HG02885 (cell line): Measurements from ENCODE around the gene PTPRM.

Source experiments
- ATAC-seq: cut with Tn5 transposase; IDR thresholded peaks from one replicate; pipeline ENCODE4 v1.9.1; 2021; ENCODE audit warnings: mild to moderate bottlenecking; ENCODE audit not compliant: unreplicated experiment, poor library complexity

The PTPRM gene

GRCh38 chr18:7840411-7840810 is 273.3 kb downstream of the PTPRM start:
- no peak for ATAC-seq

DNA sequence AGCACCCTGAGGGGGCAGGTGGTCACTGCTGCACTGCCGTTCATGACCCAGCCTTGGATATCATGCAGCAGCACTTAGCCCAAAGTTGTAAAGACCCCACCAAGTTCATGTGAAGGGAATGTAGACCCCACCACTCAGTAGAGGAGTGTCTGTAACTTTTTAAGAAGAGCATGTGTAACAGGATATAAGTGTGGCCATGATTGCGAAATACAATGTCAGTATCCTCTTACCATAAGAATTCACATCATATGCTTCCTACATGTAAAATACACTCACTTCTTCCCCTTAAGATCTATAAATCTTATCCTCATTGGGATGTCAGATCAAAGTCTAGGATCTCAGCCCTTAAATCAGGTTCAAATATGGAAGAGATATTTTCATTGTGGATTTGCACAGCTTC is 276.9 kb downstream of the PTPRM start:
- ATAC-seq = no peak

DNA sequence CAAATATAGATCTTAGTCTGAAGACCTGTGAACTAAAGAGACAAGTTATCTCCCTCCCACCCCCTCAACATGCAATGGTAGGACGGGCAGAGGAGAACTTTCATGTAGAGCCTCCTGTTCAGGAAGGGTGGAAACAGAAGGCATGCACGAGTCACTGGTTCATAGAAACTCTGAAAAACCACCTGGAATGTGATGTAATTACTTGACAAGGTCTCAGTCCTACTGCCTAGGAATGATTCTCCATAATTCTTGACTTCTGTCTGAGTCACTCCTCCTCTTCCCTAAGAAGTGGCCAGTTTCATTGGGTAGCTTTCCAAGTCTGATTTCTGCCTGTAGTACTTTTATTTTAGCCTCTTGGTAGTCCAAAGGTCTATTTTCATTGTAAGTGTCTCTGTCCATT is 277.3 kb downstream of the PTPRM start:
- no peak for ATAC-seq

DNA sequence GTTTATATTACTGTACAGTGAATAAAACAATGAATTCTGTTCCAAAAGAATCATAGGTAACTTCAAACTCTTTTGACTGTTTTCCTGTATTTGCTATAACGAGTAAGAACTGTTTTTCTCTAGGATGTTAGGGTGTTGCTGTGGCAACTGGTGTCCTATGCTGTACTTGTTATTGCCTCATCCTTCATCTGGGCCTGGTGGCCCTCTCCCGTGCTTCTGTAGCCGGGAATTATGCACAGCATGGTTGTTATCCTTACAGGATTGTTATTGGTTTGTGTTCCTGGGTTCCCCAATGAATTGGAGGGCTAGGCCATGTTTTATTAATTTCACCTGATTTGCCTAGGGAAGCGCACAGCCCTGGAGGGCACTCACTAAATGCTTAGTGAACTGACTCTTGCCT is 279.2 kb downstream of the PTPRM start:
- ATAC-seq = no peak

GRCh38 chr18:7847357-7848053 is 280.4 kb downstream of the PTPRM start:
- ATAC-seq = no peak

GRCh38 chr18:7848054-7848412 is 280.9 kb downstream of the PTPRM start:
- ATAC-seq = no peak

- no peak for ATAC-seq
These were observed 283.3 kb downstream of the PTPRM start for GRCh38 chr18:7850446-7850845.

GRCh38 chr18:7855028-7855427 is 287.9 kb downstream of the PTPRM start:
- ATAC-seq = no peak

DNA sequence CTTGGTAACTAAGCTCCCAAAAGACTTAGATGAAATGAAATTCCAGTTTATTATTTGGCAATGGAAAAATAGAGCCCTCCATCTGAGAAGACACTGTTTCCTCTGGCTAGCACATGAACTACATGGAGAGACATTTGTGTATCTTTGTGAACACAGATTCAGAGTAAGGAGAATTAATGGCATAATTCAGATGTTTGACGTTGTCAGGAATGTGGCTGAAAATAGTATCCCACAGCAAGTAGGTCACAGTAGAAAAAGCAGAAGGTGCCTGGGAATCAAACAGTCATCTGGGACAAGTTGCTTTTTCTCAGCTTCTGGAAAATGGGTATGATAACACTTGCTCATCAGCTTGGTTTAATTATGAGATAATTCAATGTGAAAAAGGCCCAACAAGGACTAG is 288.6 kb downstream of the PTPRM start:
- ATAC-seq = no peak

DNA sequence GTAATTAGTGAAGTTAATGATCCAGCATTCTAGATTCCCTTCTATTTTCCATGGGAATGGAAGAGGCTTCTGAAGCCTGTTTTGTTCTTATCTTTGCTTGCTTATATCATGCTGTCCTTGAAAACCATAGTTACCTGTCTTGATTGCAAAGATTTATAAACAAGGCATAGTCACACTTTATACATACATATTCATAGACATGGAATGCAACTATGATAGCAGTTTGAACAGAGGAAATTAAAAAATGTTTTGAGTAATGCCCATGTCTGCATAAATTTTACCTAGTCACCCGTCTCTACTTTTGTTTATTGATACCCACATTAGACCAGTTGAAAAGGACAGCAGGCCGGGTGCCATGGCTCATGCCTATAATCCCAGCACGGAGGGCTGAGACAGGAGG is 289.0 kb downstream of the PTPRM start:
- no peak for ATAC-seq

DNA sequence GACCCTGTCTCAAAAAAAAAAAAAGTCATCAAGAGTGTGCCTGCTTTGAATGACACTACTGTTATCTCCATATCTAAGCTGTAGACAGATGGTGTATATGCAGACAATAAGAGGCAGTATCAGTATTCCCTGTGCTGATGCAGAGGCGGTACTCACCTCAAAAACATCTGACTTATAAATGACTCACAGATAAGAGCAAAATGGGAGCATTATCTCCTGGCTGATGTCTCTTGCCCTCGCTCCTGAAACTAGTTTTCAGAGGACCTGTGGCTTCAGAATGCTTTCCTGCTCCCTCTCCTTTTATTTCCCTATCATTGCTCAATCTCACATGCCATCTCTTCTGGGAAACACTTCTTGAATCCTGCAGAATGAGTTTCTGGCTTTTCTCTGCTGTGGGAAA is 289.6 kb downstream of the PTPRM start:
- ATAC-seq = no peak

DNA sequence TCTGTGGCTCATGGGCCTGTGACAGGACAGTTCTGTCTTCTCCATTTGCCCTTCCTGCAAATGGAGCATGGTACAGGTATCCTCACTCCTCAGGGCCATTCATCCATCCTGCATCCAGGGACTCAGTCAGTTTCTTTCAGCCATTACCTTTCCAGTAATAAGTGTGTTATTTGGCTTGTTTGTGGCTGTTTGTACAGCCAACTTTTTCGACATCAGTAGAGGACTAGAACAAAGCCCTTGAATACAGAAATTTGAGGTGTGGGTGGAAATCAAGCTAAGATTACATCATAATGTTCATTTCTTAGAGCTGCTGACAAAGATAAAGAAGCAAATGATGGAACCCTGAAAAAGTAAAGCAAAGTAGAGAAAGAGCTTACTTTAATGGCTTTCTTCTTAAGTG is 290.4 kb downstream of the PTPRM start:
- no peak for ATAC-seq

- ATAC-seq = no peak
These were observed 292.0 kb downstream of the PTPRM start for GRCh38 chr18:7859122-7859521.

DNA sequence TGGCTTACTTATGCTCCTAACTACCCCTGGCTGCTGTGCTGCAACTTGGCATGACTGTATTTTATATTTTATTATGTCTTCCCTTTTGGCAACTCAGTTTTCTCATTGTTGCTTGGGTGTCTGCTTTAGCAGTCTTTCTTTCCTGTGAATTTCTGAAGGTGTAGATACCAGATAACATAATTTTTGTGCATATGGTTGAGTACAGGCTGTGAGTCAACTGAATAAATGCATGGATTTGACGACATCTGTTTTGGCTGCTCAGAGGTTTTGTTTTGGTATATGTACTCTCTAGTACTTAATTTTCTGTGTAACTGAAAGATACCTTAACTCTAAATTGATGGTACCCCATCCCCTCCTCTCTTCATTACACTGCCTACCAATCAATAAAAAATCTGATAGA is 303.1 kb downstream of the PTPRM start:
- ATAC-seq = no peak

- no peak for ATAC-seq
These were observed 303.7 kb downstream of the PTPRM start for GRCh38 chr18:7870855-7871254.

DNA sequence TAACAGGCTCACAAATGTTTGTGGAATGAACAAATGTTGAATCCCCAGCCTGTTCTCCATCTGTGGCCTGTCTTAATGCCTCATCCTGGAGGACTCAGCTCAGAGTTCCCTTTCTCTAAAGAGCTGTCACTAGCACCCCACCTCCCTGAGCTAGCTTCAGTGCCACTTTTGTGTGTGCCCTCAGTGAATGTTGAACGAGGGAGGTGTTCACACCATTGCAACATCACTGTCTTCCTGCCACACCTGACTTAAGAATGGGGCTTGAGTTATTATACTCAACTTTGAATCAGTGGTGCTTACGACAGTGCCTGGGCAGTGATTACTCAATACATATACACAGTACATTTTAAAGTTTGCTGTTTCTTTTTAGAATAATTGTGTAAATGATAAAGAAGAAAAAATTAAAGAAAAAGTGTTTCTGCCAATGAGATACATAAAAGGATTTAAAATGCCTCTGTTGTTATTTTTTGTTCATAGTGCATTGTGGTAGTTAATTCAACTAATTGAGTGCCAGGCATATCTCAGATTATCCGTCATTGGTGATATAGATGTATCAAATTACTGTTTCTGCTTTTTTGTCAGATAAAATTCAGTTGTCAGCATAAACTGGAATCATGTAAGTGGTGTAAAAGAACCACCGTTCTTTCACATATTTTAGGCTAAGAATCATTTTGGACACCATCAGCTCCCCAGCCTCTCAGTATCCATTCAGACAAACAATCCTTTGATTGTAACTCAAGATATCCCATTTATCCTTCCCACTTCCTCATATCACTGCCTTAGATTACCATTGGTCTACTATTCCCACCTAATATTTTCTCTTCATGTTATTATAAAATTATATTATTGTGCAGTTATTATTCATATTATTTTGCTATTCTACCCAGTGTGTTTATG is 304.7 kb downstream of the PTPRM start:
- ATAC-seq = no peak

DNA sequence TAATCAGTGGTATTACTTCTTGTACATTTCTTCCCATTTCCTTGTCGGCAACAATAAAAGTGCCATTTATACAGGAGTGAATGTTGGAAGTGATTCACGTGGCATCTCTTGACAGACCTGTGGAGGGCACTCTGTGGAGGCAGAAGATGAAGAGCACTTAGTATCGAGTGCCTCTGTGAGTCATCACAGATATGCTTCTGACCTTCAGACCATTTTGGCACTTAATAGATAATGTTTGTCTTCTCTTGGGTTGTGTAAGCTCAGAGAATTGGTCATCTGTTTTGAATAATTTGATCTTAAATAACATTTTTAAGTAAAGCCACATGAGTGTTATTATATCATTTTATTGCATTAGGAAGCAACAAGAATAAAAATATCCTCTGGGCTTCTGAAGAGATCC is 305.5 kb downstream of the PTPRM start:
- no peak for ATAC-seq

DNA sequence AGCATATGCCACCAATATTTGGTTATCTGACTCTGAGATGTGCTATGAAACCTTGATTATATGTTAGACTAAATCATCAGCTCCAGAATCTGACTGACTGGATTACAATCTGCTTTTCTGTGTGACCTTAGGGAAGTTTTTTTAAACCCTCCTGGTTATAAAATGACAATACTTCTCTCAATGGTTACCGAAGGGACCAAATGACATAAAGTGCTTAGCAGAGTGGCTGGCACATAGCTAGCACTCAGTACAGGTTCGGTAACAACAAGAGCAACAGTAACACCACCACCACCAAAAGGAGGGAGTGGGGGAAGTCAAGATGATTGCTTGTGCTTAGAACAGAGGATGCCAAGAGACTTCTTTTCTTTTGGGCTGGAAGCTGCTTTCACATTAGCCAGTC is 306.2 kb downstream of the PTPRM start:
- no peak for ATAC-seq

GRCh38 chr18:7876354-7877104 is 309.4 kb downstream of the PTPRM start:
- no peak for ATAC-seq

- no peak for ATAC-seq
These were observed 310.5 kb downstream of the PTPRM start for GRCh38 chr18:7877609-7878008.
